Measurements from ENCODE around the gene LDLRAD1.
"Not testable (repeated sequence)": the region's sequence is repeated elsewhere in the genome, so short reads cannot be mapped to it uniquely, and the experiment has no call there.

Gene LDLRAD1

DNA sequence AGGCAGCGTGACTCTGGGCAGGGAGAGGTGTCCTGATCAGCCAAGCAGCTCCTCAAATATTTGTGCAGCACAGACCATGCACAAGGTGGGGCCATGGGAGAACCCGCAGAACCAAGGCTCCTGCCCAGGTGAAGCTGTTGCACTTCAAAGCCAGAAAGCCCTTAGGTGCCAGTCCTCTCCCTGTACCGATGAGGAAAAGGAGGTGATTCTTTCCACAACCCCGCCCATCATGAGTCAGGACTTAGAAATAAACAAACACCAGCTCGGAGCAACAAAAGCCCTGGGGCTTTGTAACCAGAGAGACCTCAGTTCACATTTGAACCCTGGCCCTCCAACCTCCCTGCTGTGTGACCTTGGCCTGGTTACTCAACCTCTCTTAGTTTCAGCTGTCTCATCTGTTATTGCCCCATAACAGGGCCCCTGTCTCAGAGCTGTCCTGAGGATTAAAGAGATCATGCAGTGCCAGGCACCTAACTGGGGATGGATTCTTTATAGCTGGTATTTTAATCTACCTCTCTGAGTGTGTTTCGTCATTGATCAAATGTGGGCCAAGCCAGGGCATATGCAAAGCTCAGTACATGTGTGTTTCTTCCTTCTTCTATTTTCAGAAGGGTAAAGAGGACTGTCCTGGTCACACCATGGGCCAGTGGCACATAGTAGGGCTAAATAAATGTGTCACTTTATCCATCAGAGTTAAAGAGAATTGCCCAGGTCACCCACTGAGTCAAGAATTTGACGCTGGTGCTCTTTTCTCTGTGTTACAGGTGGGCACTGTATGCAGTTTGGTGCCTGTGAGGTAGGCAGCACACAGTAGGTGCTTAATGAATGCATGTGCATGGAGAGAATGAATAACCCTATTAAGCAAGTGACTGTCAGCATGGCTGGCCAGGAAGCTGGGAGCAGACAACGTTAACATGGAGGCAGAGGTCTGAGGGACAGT is 1.4 kb downstream of the LDLRAD1 start:
- no peak for DNase-seq

GRCh38 chr1:54014009-54014629 is 3.9 kb downstream of the LDLRAD1 start:
- no peak for DNase-seq

DNA sequence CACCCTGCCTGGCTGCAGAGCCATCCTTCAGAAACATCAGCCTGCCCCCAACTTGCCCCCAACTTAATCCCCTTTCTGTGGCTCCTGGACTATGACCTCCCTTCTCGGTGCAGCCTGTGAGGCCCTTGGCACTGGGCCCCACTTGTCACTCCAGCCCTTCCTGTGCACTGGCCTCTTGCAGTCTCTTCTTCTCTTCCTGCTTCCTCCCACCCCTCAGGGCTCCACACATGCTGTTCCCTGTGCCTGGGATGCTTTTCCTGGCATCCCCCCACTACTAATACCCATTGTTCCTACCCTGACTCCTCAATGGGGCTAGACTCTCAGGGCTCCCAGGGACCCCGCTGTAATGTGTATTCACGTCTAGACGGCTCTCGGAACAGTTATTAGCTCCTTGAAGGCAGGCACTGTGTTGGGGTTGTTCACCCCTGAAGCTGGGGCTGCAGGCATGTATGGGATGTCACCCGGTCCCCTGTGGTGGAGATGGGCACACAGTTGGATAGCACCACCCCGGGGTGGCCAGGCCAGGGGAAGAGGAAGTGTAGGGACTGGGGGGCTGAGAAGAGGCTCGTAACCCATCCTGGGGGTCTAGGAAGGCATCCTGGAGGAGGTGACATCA is 4.5 kb downstream of the LDLRAD1 start:
- no peak for DNase-seq

- DNase-seq = no peak
Measured at GRCh38 chr1:54012863-54013262, 5.1 kb downstream of the LDLRAD1 start.

GRCh38 chr1:54012008-54012325 is 6.0 kb downstream of the LDLRAD1 start:
- no peak for DNase-seq

GRCh38 chr1:54011316-54012007 is 6.5 kb downstream of the LDLRAD1 start:
- DNase-seq = no peak

- no peak for DNase-seq
Measured at GRCh38 chr1:54010415-54011117, 7.4 kb downstream of the LDLRAD1 start.

GRCh38 chr1:54009406-54009805 is 8.6 kb downstream of the LDLRAD1 start:
- DNase-seq = no peak

DNA sequence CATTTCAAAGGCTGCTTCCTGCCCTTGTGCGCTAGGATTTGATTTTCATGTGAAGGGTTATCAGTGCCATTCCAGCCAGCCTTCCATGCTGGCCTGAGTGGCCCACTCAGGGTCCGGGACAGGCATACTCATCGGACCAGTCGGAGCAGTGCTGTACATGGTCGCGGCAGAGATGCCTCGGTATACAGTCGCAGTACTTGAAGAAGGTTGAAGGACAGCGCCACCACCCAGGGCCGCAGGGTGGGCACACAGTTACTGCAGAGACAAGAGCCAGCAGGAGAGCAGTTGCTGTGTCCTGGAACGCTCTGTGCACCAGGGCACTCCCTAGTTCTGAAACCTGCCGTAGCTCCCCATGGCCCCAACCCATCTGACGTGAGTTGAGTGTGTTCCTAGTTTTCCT is 9.1 kb downstream of the LDLRAD1 start:
- no peak for DNase-seq

- no peak for DNase-seq
Measured at GRCh38 chr1:54007613-54008012, 10.4 kb downstream of the LDLRAD1 start.

DNA sequence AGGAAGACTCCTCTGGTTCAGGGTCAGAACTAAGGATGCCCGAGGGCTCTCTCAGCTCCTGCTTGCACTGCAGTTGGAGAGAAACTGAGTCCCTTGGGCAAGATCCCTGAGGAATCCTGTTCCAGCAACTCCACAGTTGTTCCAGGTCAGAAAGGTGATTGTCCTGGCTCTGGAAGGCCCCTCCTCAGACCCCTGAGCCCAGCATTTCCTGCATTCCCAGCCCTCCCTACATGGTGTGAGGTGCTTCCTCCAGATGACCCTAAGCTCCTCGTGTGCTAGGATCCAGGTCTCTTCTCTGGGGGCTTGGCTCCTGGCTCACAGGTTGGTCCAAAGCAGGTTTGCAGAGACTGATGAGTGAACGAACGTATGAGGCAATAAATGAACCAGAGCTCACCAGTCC is 11.5 kb downstream of the LDLRAD1 start:
- no peak for DNase-seq

DNA sequence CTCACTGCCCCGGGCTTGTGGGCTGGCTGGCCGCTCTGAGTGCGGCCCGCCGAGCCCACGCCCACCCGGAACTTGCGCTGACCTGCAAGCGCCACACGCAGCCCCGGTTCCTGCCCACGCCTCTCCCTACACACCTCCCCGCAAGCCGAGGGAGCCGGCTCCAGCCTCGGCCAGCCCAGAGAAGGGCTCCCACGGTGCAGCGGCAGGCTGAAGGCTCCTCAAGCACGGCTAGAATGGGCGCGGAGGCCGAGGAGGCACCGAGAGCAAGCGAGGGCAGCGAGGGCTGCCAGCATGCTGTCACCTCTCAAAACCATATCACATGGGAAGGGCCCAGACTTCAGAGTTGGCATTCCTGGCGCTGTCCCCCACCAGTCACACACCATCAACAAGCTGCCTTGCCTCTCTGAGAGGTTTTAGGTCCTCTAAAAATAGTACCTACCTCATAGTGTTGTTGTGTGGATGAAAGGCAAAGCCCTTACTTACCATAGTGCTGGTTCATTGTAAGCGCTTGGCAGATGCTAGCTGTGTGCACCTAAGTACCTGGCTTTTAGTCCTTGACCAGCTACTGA is 13.4 kb downstream of the LDLRAD1 start:
- no peak for DNase-seq

GRCh38 chr1:54003750-54004480 is 14.1 kb downstream of the LDLRAD1 start:
- not testable (repeated sequence) for DNase-seq

DNA sequence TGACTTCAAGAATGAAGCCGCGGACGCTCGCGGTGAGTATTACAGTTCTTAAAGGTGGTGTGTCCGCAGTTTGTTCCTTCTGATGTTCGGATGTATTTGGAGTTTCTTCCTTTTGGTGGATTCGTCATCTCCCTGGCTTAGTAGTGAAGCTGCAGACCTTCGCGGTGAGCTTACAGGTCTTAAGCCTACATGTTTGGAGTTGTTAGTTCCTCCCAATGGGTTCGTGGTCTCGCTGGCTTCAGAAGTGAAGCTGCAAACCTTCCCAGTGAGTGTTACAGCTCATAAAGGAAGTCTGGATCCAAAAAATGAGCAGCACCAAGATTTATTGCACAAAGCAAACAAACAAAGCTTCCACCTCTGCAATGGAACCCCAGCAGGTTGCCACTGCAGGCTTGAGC is 14.7 kb downstream of the LDLRAD1 start:
- no peak for DNase-seq

- DNase-seq = no peak
Measured at GRCh38 chr1:54002544-54003248, 15.3 kb downstream of the LDLRAD1 start.

- no peak for DNase-seq
Measured at GRCh38 chr1:54001591-54001990, 16.4 kb downstream of the LDLRAD1 start.

- DNase-seq = no peak
Measured at GRCh38 chr1:53999920-54000319, 18.1 kb downstream of the LDLRAD1 start.

- DNase-seq = no peak
Measured at GRCh38 chr1:53998223-53998622, 19.8 kb downstream of the LDLRAD1 start.

DNA sequence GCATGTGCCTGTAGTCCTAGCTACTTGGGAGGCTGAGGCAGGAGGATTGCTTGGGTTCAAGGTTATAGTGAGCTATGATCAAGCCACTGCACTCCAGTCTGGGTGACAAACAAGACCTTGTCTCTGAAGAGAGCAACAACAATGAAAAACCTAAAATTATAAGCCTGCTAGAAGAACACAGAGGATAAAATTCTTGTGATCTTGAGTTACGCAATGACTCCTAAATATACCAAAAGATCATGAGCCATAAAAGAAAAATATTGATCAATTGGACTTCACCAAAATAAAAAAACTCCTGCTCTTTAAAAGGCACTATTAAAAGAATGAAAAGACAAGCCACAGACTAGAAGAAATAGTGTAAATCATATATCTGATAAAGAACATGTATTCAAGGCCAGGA is 22.3 kb downstream of the LDLRAD1 start:
- DNase-seq = no peak

DNA sequence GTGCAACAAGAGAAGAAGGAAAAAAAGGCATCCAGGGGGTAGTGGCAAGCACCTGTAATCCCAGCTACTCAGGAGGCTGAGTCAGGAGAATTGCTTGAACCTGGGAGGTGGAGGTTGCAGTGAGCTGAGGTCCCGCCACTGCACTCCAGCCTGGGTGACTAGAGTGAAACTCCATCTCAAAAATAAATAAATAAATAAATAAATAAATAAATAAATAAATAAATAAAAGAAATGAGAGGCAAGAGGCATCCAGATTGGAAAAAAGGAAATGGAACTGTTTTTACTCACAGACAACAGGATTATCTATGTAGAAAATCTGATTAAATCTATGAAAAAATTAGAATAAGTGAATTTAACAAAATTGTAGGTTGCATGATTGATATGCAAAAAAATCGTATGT is 23.5 kb downstream of the LDLRAD1 start:
- DNase-seq = not testable (repeated sequence)
